CD14-positive monocyte (primary cell): ENCODE results near the gene CYP4F2. TPM values are rescaled to one million over a fixed set of nuclear protein-coding genes. Genes with fewer than 3 reads are reported as not detected.

Source experiments
- DNase-seq, 3 donors: peaks; one replicate each; pipeline ENCODE4 v3.0.0-alpha.2; 2011 to 2022
- H2AFZ ChIP-seq: 2 replicates; pipeline ENCODE4 v1.6.0; 2012; ENCODE audit warnings: mild to moderate bottlenecking, low read depth, low read length, inconsistent platforms; ENCODE audit not compliant: insufficient read depth, poor library complexity, severe bottlenecking
- H3K27ac ChIP-seq, 2 donors: 1 replicate in 1 of 2; 2 replicates in 1 of 2; pipeline ENCODE4 v1.5.1; 2012 to 2013; ENCODE audit warnings: low read length in 2 of 2, control low read depth in 1 of 2, inconsistent platforms in 1 of 2, low read depth in 1 of 2, mild to moderate bottlenecking in 1 of 2
- H3K27me3 ChIP-seq, 2 donors: one replicate each; pipeline versions ENCODE4 v1.6.0 to v1.6.1; 2011 to 2013; ENCODE audit warnings: low read length in 2 of 2; ENCODE audit not compliant: control insufficient read depth in 2 of 2, insufficient read depth in 2 of 2
- H3K36me3 ChIP-seq, 2 donors: replicated peaks in 1 of 2; 1 replicate in 1 of 2; 2 replicates in 1 of 2; pipeline versions ENCODE4 v1.5.1 to v1.6.1; 2012 to 2013; ENCODE audit warnings: low read length in 2 of 2, control low read depth in 1 of 2, inconsistent platforms in 1 of 2, mild to moderate bottlenecking in 1 of 2; ENCODE audit not compliant: insufficient read depth in 2 of 2, control insufficient read depth in 1 of 2
- H3K4me1 ChIP-seq, 2 donors: 1 replicate in 1 of 2; 2 replicates in 1 of 2; pipeline versions ENCODE4 v1.5.1 to v1.6.1; 2012 to 2013; ENCODE audit warnings: low read length in 2 of 2, control low read depth in 1 of 2, inconsistent platforms in 1 of 2, mild to moderate bottlenecking in 1 of 2, moderate library complexity in 1 of 2; ENCODE audit not compliant: insufficient read depth in 2 of 2, control insufficient read depth in 1 of 2
- H3K4me2 ChIP-seq: replicated peaks from 2 replicates; pipeline ENCODE3; 2012; ENCODE audit warnings: low read length, moderate library complexity, mild to moderate bottlenecking; ENCODE audit not compliant: poor library complexity, severe bottlenecking; ENCODE audit errors: extremely low read depth
- H3K4me3 ChIP-seq, 3 experiments: fragments of 200-600 bp in 1 of 3; sonication (generic) in 1 of 3; replicated peaks in 1 of 3; 1 replicate in 2 of 3; 2 replicates in 1 of 3; pipeline ENCODE4 v1.5.1; 2011 to 2013; ENCODE audit warnings: low read length in 3 of 3, mild to moderate bottlenecking in 3 of 3, control low read depth in 2 of 3, low read depth in 2 of 3, inconsistent platforms in 1 of 3, moderate library complexity in 1 of 3
- H3K79me2 ChIP-seq: 2 replicates; pipeline ENCODE4 v1.6.0; 2012; ENCODE audit warnings: mild to moderate bottlenecking, control low read depth, inconsistent platforms, low read length, moderate library complexity; ENCODE audit not compliant: insufficient read depth
- H3K9ac ChIP-seq: 2 replicates; pipeline ENCODE4 v1.6.0; 2017; ENCODE audit warnings: low read length, mild to moderate bottlenecking; ENCODE audit not compliant: insufficient read depth, poor library complexity, severe bottlenecking
- H3K9me3 ChIP-seq, 2 donors: replicated peaks in 1 of 2; 1 replicate in 1 of 2; 2 replicates in 1 of 2; pipeline versions ENCODE4 v1.5.1 to v1.6.1; 2012 to 2013; ENCODE audit warnings: low read length in 2 of 2, control low read depth in 1 of 2; ENCODE audit not compliant: control insufficient read depth in 1 of 2, insufficient read depth in 1 of 2
- H4K20me1 ChIP-seq: 2 replicates; pipeline ENCODE4 v1.6.0; 2012; ENCODE audit warnings: mild to moderate bottlenecking, low read length, control low read depth, moderate library complexity; ENCODE audit not compliant: insufficient read depth
- H3K27ac Mint-ChIP-seq, 7 donors: one replicate each; pipeline ENCODE4 v1.8.0; 2020; ENCODE audit warnings: mild to moderate bottlenecking in 7 of 7, mixed read lengths in 7 of 7, moderate library complexity in 6 of 7, inconsistent platforms in 2 of 7
- H3K27me3 Mint-ChIP-seq, 3 donors: one replicate each; pipeline ENCODE4 v1.8.0; 2021 to 2022; ENCODE audit warnings: low read depth in 3 of 3, mild to moderate bottlenecking in 3 of 3, mixed read lengths in 3 of 3, moderate library complexity in 3 of 3, inconsistent platforms in 1 of 3
- H3K36me3 Mint-ChIP-seq, 2 donors: one replicate each; pipeline ENCODE4 v1.8.0; 2020; ENCODE audit warnings: mixed read lengths in 2 of 2, inconsistent platforms in 1 of 2, mild to moderate bottlenecking in 1 of 2
- H3K4me1 Mint-ChIP-seq: one replicate; pipeline ENCODE4 v1.8.0; 2020; ENCODE audit warnings: mild to moderate bottlenecking, mixed read lengths
- H3K4me3 Mint-ChIP-seq, 2 donors: one replicate each; pipeline ENCODE4 v1.8.0; 2020; ENCODE audit warnings: mild to moderate bottlenecking in 2 of 2, mixed read lengths in 2 of 2, moderate library complexity in 1 of 2
- H3K9me3 Mint-ChIP-seq, 7 donors: one replicate each; pipeline ENCODE4 v1.8.0; 2020 to 2022; ENCODE audit warnings: mixed read lengths in 7 of 7, mild to moderate bottlenecking in 6 of 7, moderate library complexity in 6 of 7, inconsistent platforms in 2 of 7
- CTCF ChIP-seq: fragments of 200-600 bp; IDR thresholded peaks from one replicate; pipeline ENCODE4 v1.8.0; 2022; ENCODE audit warnings: antibody characterized with exemption, mild to moderate bottlenecking
- WGBS: methylation state at CpG from one replicate; pipeline ENCODE4 v1.1.5; 2013; ENCODE audit warnings: missing lambda C conversion rate; ENCODE audit not compliant: insufficient coverage; 5-methylcytosine and 5-hydroxymethylcytosine counted together
- intact Hi-C, 2 donors: fragments of 100-400 bp; cut with micrococcal nuclease; formaldehyde crosslinking; loops; one replicate each; pipeline versions ENCODE4 v1.15.0 to v1.15.1; 2023
- polyA plus RNA-seq, 3 donors: library from polyadenylated mRNA; depleted of rRNA in 1 of 3; unstranded in 2 of 3; stranded (reverse) in 1 of 3; fragments of 300-500 nt in 2 of 3; fragments of >200 nt in 1 of 3; fragmentation: Illumina TruSeq in 2 of 3; gene quantifications; 1 replicate in 2 of 3; 2 replicates in 1 of 3; pipeline ENCODE4 v1.2.3, GENCODE V29; 2012 to 2021

Gene CYP4F2
- polyA plus RNA-seq, 3 donors = not detected

- Histone ChIP-seq H3K9me3 (peaks cover 7 to 13% of the 10 kb centered on the region in 2 donors), H2AFZ (no peak overlapping the region), H3K36me3 (no peaks in the 10 kb centered on the region), H3K27me3 (peaks cover 0 to 7% of the 10 kb centered on the region in 2 donors), H4K20me1 (no peaks in the 10 kb centered on the region), H3K4me3 (no peak overlapping the region), H3K79me2 (no peaks in the 10 kb centered on the region), H3K4me2 (no peak overlapping the region), H3K4me1 (peaks cover 8 to 13% of the 10 kb centered on the region in 2 donors), H3K27ac (no peak overlapping the region), H3K9ac (no peak overlapping the region)
- H3K27ac Mint-ChIP-seq = no peak overlapping the region
- 95% methylated on average over 6 of the region's 8 CpGs for WGBS
- H3K9me3 Mint-ChIP-seq = peaks cover 9 to 20% (median 14%) of the 10 kb centered on the region in 7 donors
- H3K36me3 Mint-ChIP-seq = no peaks in the 10 kb centered on the region
- H3K4me1 Mint-ChIP-seq = peaks cover 18% of the 10 kb centered on the region
- TF ChIP-seq CTCF = no peak
- H3K27me3 Mint-ChIP-seq = peaks cover 6 to 16% (median 14%) of the 10 kb centered on the region in 3 donors
- no peak overlapping the region for H3K4me3 Mint-ChIP-seq
- DNase-seq = no peak
- intact Hi-C loops = no loop called here
These were observed 16.0 kb upstream of the CYP4F2 start for GRCh38 chr19:15913830-15914229.

- Mint-ChIP-seq H3K36me3 (no peaks in the 10 kb centered on the region), H3K27me3 (peaks cover 6 to 16% (median 14%) of the 10 kb centered on the region in 3 donors), H3K4me1 (peaks cover 18% of the 10 kb centered on the region), H3K9me3 (peaks cover 9 to 20% (median 14%) of the 10 kb centered on the region in 7 donors), H3K4me3 (no peak overlapping the region), H3K27ac (no peak overlapping the region)
- H3K4me1 ChIP-seq = peaks cover 8 to 13% of the 10 kb centered on the region in 2 donors
- H3K27ac ChIP-seq = no peak overlapping the region
- intact Hi-C loops = no loop called here
- DNase-seq = no peak
- H3K4me2 ChIP-seq = no peak overlapping the region
- H3K9me3 ChIP-seq = peaks cover 7 to 13% of the 10 kb centered on the region in 2 donors
- no peaks in the 10 kb centered on the region for H4K20me1 ChIP-seq
- H3K27me3 ChIP-seq = peaks cover 0 to 7% of the 10 kb centered on the region in 2 donors
- 87% methylated on average over 4 of the region's 6 CpGs for WGBS
- H3K9ac ChIP-seq = no peak overlapping the region
- no peak overlapping the region for H3K4me3 ChIP-seq
- TF ChIP-seq CTCF = no peak
- no peaks in the 10 kb centered on the region for H3K79me2 ChIP-seq
- H2AFZ ChIP-seq = no peak overlapping the region
- no peaks in the 10 kb centered on the region for H3K36me3 ChIP-seq
These were observed 15.5 kb upstream of the CYP4F2 start for GRCh38 chr19:15913384-15913783.
